Measurements from ENCODE around the gene TANGO2. TPM values are rescaled to one million over a fixed set of nuclear protein-coding genes. Genes with fewer than 3 reads are reported as not detected.

The TANGO2 gene
- total and polyA plus RNA-seq, 2 of the 8 experiments (the other 6 are each of a cell fraction or from before 2014, with no cell fraction given), result 10.1 to 18.4 TPM

DNA sequence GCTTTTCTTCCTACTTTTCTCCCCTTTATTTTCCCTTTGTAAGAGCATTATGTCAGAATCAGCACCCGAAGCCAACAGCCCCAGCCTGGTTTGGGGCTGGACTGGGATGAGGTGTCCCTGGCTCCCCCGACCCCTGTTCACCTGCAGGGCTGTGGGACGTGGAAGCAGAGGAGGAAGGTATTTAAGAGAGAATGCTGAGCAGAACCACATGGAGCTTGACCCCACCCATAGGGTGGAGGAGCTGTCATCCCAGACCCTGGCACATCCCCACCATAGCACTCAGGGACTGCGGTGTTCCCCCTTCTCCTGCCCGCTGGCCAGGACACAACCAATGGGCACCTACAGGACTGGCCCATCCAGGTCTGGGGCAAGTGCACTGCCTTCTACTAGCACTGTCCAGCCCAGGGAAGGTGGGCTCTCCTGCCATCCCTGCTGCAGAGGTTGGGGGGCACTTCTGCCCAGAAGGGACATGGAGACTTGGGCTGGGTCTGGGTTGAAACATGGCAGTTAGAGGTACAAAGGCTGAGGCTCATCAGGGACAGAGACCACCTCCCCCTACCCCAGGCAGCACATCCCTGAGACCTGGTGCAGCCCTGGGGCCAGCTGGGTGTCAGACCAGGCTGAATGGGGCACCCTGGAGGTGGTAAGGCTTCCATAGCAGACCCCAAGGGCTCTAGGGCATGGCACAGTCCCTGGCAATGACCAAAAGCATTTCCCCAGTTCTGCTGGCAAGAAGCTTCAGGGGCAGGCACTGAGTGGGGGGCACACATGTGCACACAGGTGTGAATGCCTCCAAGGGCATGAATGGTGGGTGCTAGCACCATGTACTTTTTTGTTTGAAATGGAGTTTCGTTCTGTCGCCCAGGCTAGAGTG is 19.7 kb downstream of the TANGO2 start:
- H4K20me1 ChIP-seq (replicated peaks in 1 of 2; ENCODE audit: control insufficient read depth in 1 of 2, insufficient read depth in 2 of 2, low read length in 2 of 2), result peaks cover under 1 to 5% of the 10 kb centered on the region in 2 experiments
- no peaks in the 10 kb centered on the region for H3K4me1 ChIP-seq (replicated peaks in 1 of 4; ENCODE audit: control insufficient read depth in 3 of 4, insufficient read depth in 4 of 4, low read length in 3 of 4)
- H4K8ac ChIP-seq (ENCODE audit: extremely low read depth, insufficient read depth, low read length), result no peak overlapping the region; the same call in 1 of the 2 replicates
- no peak overlapping the region for H2BK20ac ChIP-seq (ENCODE audit: low read length)
- H3K79me2 ChIP-seq (ENCODE audit: control insufficient read depth in 1 of 2, insufficient read depth in 2 of 2, low read length in 2 of 2), result no peaks in the 10 kb centered on the region
- no peak overlapping the region for H2AK5ac ChIP-seq (ENCODE audit: low read depth, low read length)
- no peaks in the 10 kb centered on the region for H3K23me2 ChIP-seq (ENCODE audit: low read depth, low read length)
- H3K56ac ChIP-seq (replicated peaks; ENCODE audit: insufficient read length, low read depth, low read length), result no peak overlapping the region
- no peak overlapping the region for H3K18ac ChIP-seq (ENCODE audit: extremely low read depth, low read length)
- H3K36me3 ChIP-seq (ENCODE audit: control insufficient read depth in 2 of 4, insufficient read depth in 4 of 4, low read length in 3 of 4), result no peaks in the 10 kb centered on the region
- H3K27ac ChIP-seq (ENCODE audit: low read depth, low read length), result no peak overlapping the region
- H3K4me2 ChIP-seq (ENCODE audit: insufficient read depth in 1 of 2, low read depth in 2 of 2, low read length in 2 of 2), result no peak overlapping the region
- H3K23ac ChIP-seq (ENCODE audit: insufficient read length), result no peak overlapping the region
- H3K79me1 ChIP-seq (ENCODE audit: low read depth, low read length), result no peaks in the 10 kb centered on the region
- 91% methylated on average over 5 of the region's 7 CpGs; no CpG with 5 or more reads in 1 of the 2 experiments for WGBS, 2 experiments (ENCODE audit: extremely low coverage in 1 of 2, insufficient coverage in 1 of 2, insufficient read length in 1 of 2, insufficient replicate concordance in 2 of 2, low coverage in 1 of 2, low lambda C conversion rate in 2 of 2, missing lambda C conversion rate in 1 of 2)
- DNase-seq (ENCODE audit: low read depth in 1 of 2, low spot score in 2 of 2) (no peak), FAIRE-seq (no peak)
- no peak overlapping the region for H3K4me3 ChIP-seq (ENCODE audit: extremely low read depth in 1 of 4, insufficient read depth in 2 of 4, low read depth in 3 of 4, low read length in 4 of 4)
- CTCF ChIA-PET (ENCODE audit: partially characterized antibody), result interaction anchor here (0.6 to 1.7 kb wide), 5 partner anchors 9 to 650 kb away, joined by 3 to 5 read pairs (median 3); no protein-coding TSS in a partner anchor
- no peak overlapping the region for H2BK5ac ChIP-seq (ENCODE audit: low read depth, low read length)
- no peak overlapping the region for H2BK15ac ChIP-seq (ENCODE audit: low read length)
- H3K9me3 ChIP-seq (ENCODE audit: insufficient read depth in 2 of 2, low read depth in 1 of 2, low read length in 1 of 2), result no peaks in the 10 kb centered on the region
- no peak overlapping the region for H4K91ac ChIP-seq (replicated peaks; ENCODE audit: insufficient read length, low read length)
- H3K14ac ChIP-seq (ENCODE audit: insufficient read length), result no peak overlapping the region
- H2BK120ac ChIP-seq (replicated peaks; ENCODE audit: low read depth, low read length), result no peak overlapping the region
- H3K9ac ChIP-seq (replicated peaks in 1 of 4; ENCODE audit: extremely low read depth in 1 of 4, low read depth in 3 of 4, low read length in 3 of 4), result no peak overlapping the region
- no peak overlapping the region for H2BK12ac ChIP-seq (ENCODE audit: low read depth, low read length)
- no peak overlapping the region for H2AFZ ChIP-seq (ENCODE audit: low read length)
- no peaks in the 10 kb centered on the region for H3K27me3 ChIP-seq (replicated peaks in 1 of 4; ENCODE audit: control insufficient read depth in 3 of 4, extremely low read depth in 1 of 4, insufficient read depth in 3 of 4, low read length in 3 of 4)
- POLR2A ChIA-PET (ENCODE audit: partially characterized antibody), result interaction anchor here (1.4 kb wide), 2 partner anchors 14 to 25 kb away, joined by 3 to 4 read pairs; no protein-coding TSS in a partner anchor
- H4K5ac ChIP-seq (ENCODE audit: insufficient read length, low read depth, low read length), result no peak overlapping the region
- no peak overlapping the region for H3K4ac ChIP-seq (replicated peaks; ENCODE audit: insufficient read length, low read depth, low read length)
- TF ChIP-seq GABPA (IDR thresholded peaks at IDR 0.05; ENCODE audit: borderline replicate concordance, insufficient read depth, low read length) (no peak), MAFK (IDR thresholded peaks at IDR 0.05; ENCODE audit: low read depth, low read length) (no peak), POLR2AphosphoS5 (IDR thresholded peaks at IDR 0.05; ENCODE audit: low read depth, low read length) (no peak), HDAC2 (IDR thresholded peaks at IDR 0.05; ENCODE audit: borderline replicate concordance in 1 of 2, low read depth in 2 of 2, low read length in 2 of 2) (no peak), ASH2L (IDR thresholded peaks at IDR 0.05; ENCODE audit: low read length) (no peak), RFX5 (IDR thresholded peaks at IDR 0.05; ENCODE audit: borderline replicate concordance, low read depth, low read length) (no peak), CBX5 (IDR thresholded peaks at IDR 0.05; ENCODE audit: low read depth, low read length) (no peak), CHD1 (IDR thresholded peaks at IDR 0.05; ENCODE audit: low read depth, low read length) (no peak), JUND (IDR thresholded peaks at IDR 0.05; ENCODE audit: low read length) (no peak), TAF1 (IDR thresholded peaks at IDR 0.05; ENCODE audit: low read depth, low read length) (no peak), TBP (IDR thresholded peaks at IDR 0.05; ENCODE audit: low read depth, low read length) (no peak)

Data from H1 (cell line).